HFF-Myc (cell line): ENCODE results near the gene FEM1C.
A peak's percentile ranks its signal among the peaks of the same experiment; 100 is the strongest.

Experiments used
- DNase-seq: peaks from one replicate; pipeline ENCODE4 v3.0.0-alpha.2; 2011; ENCODE audit warnings: low read depth; ENCODE audit errors: extremely low read depth
- H3K4me3 ChIP-seq: replicated peaks from 2 replicates; pipeline ENCODE4 v1.5.1; 2011; ENCODE audit warnings: low read depth, mild to moderate bottlenecking, control low read depth, low read length
- CTCF ChIP-seq: IDR thresholded peaks from 2 replicates; pipeline ENCODE4 v1.5.1; 2012; ENCODE audit warnings: mild to moderate bottlenecking, low read depth, low read length, control low read depth; ENCODE audit errors: missing control alignments

FEM1C gene

GRCh38 chr5:115541611-115542010 is 3.0 kb downstream of the FEM1C start:
- H3K4me3 ChIP-seq, result peak overlapping the region; percentile 84
- TF ChIP-seq CTCF, result no peak
- DNase-seq, result no peak

DNA sequence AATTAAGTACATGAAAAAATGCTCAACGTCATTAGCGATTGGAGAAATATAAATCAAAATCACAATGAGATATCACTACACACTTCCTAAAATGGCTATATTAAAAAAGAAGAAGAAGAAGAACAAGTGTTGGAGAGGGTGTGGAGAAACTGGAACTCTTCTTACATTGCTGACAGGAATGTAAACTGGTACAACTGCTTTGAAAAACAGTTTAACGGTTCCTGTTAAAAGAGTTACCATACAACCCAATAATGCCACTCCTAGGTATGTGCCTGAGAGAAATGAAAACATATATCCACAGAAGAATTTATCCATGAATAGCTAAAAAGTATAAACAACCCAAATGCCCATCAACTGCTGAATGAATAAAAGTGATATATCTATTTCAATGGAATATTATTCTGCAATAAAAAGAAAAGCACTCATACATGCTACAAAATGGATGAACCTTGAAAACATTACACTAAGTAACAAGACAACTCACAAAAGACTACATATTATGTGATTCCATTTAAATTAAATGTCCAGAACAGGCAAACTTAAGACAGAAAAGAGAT is 9.0 kb downstream of the FEM1C start:
- H3K4me3 ChIP-seq, result no peak overlapping the region
- no peak for DNase-seq
- TF ChIP-seq CTCF, result no peak

DNA sequence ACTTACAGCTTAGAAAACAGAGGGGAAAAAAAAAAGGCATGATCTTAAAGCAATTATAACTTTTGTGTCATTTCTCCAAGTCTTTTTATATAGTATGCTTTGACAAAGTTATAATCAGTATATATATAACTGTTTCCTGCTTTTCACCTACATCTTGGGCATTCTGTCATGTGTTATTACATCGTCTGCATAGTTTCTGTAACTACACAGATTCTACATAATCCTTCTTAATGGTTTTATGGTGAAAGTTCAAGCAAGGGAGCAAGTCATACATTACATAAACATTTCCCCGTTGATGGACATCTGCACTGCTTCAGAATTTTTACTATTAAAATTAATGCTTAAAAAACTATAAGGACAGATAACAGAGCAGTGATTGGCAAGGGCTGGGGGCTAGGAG is 12.1 kb downstream of the FEM1C start:
- no peak for TF ChIP-seq CTCF
- no peak for DNase-seq
- no peak overlapping the region for H3K4me3 ChIP-seq

DNA sequence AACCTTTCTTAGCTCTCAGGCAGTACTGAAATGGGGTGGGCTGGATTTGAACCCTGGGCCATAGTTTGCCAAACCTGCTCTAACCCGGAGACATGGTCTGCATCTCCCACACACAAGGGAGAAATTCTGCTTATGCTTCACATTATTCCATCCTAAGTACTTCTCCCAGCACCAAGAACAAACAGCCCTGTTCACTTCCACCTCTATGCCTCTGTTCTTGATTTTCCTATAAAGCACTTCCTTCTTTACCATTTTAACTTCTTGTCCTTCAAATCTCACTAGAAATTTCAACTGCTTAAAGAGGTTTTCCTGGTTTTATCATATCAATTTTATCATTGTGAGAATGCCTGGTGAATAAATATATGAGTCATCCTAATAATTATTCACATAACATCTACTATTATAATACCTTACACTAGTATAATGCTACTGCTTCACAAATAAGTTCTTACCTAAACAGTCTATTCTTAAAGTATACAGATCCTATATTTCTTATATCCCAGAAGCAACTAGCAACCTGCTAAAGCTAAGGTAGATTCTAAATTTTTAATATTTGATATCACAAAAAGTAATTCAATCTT is 12.7 kb downstream of the FEM1C start:
- TF ChIP-seq CTCF, result no peak
- no peak for DNase-seq
- no peak overlapping the region for H3K4me3 ChIP-seq

DNA sequence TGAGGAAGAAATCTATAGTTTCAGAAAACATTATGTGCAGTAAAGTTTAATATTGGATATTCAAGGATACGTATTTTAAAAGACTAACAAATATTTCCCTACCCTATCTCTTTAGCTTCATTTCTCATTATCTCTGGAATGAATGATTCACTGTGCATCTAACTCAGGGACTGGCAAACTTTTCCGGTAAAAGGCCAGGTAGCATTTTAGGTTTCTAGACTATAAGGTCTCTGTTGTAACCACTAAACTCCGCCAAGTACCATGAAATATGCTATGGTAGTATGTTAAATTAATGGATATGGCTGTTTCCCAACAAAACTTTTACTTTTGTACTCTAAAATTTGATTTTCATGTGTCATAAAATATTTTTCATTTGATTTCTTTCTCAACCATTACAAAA is 13.2 kb downstream of the FEM1C start:
- no peak for TF ChIP-seq CTCF
- no peak for DNase-seq
- H3K4me3 ChIP-seq, result no peak overlapping the region

- H3K4me3 ChIP-seq, result no peak overlapping the region
- DNase-seq, result no peak
- TF ChIP-seq CTCF, result no peak
Measured at GRCh38 chr5:115530426-115530825, 14.1 kb downstream of the FEM1C start.

GRCh38 chr5:115526604-115527003 is 18.0 kb downstream of the FEM1C start:
- no peak for DNase-seq
- H3K4me3 ChIP-seq, result no peak overlapping the region
- no peak for TF ChIP-seq CTCF
